ENCODE results near the gene AADAT. TPM values are rescaled to one million over a fixed set of nuclear protein-coding genes. Genes with fewer than 3 reads are reported as not detected.

Gene AADAT
- total RNA-seq, 1 experiment from 2014 or later = 6.4 TPM

DNA sequence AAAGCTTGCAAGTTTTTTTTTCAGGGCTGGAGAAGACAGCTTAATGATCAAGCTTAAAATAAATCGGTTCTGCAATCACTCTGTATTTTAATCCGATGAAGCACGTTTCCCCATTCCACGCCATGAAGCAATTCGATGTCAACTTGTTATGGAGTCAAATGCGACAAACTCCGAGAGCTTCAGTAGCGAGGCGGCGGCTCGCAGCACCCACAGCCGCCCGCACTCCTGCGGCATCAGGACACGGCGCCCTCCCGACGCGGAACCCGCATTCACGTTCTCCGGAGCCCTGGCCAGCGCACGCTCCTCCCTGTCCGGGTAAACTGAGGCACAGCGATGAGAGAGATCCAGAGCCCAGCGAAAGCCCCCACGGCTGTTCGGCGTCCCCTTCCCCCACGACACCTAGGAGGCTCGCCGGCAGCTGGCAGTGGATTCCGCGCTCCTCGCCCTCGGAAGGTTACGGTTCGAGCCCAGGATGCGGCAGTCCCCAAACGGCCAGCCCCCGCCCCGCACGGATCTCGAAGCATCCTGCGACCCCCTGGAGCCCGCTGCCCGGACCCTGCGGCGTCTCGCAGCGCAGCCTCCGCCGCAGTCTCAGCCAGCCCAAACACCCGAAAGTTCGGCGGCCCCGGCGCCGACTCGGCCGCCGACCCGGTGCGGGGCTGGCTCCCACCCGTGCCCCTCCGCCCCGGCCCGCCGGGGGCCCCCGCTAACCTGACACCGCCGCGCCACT is 64.1 kb downstream of the AADAT start:
- CTCF ChIA-PET = interaction anchor here (0.5 to 2.0 kb wide), 5 partner anchors 10 to 455 kb away, joined by 3 to 14 read pairs (median 3); no protein-coding TSS in a partner anchor
- intact Hi-C loops (cut with micrococcal nuclease) = loop anchor here (1.0 to 5.0 kb wide), 3 partner anchors 213 to 412 kb away; partner anchors contain the start of gene CLCN3
- TF ChIP-seq, protein P1, sequence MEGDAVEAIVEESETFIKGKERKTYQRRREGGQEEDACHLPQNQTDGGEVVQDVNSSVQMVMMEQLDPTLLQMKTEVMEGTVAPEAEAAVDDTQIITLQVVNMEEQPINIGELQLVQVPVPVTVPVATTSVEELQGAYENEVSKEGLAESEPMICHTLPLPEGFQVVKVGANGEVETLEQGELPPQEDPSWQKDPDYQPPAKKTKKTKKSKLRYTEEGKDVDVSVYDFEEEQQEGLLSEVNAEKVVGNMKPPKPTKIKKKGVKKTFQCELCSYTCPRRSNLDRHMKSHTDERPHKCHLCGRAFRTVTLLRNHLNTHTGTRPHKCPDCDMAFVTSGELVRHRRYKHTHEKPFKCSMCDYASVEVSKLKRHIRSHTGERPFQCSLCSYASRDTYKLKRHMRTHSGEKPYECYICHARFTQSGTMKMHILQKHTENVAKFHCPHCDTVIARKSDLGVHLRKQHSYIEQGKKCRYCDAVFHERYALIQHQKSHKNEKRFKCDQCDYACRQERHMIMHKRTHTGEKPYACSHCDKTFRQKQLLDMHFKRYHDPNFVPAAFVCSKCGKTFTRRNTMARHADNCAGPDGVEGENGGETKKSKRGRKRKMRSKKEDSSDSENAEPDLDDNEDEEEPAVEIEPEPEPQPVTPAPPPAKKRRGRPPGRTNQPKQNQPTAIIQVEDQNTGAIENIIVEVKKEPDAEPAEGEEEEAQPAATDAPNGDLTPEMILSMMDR (IDR thresholded peaks at IDR 0.05; ENCODE audit: unreplicated experiment) = no peak
- peaks cover 12% of the 10 kb centered on the region for H3K4me1 Mint-ChIP-seq (ENCODE audit: insufficient read depth, unreplicated experiment)
- no TSS peak for BruUV-seq (replicated peaks)
- POLR2A ChIA-PET = interaction anchor here (0.6 to 2.6 kb wide), 11 partner anchors 11 to 414 kb away, joined by 3 to 15 read pairs (median 3); partner anchors contain the start of genes CLCN3 and NEK1
- no peak for DNase-seq (ENCODE audit: unreplicated experiment)
- H3K9me3 Mint-ChIP-seq (ENCODE audit: unreplicated experiment) = no peaks in the 10 kb centered on the region
- no peaks in the 10 kb centered on the region for H3K27me3 Mint-ChIP-seq (ENCODE audit: insufficient read depth, unreplicated experiment)
- peak overlapping the region; percentile 93 for H3K4me3 Mint-ChIP-seq (ENCODE audit: unreplicated experiment)
- H3K36me3 Mint-ChIP-seq (ENCODE audit: insufficient read depth, unreplicated experiment) = no peaks in the 10 kb centered on the region
- peak overlapping the region; percentile 42 for H3K27ac Mint-ChIP-seq (ENCODE audit: low read depth, unreplicated experiment)

DNA sequence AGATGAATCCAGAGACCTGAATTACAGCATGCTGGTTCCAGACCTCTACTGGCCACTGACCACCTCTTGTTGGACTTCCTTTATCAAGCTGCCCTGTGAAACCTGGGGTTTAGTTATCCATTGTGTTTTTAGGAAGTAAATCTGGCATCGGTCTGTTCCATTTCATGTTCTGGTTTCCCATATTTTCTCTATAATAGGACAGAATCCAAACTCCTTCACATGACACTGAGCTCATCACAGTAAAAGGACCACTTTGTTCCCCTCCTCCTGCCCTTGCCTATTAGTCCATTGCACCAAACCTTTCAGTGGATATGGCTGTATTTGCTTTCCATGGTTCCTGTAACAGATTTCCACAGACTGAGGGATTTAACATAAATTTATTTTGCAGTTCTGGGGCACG is 67.5 kb downstream of the AADAT start:
- no peak overlapping the region for H3K4me3 Mint-ChIP-seq (ENCODE audit: unreplicated experiment)
- peaks cover 6% of the 10 kb centered on the region for H3K4me1 Mint-ChIP-seq (ENCODE audit: insufficient read depth, unreplicated experiment)
- ChIA-PET POLR2A (interaction anchor here (1.3 kb wide), 1 partner anchor 21 kb away, joined by 3 read pairs; no protein-coding TSS in a partner anchor), CTCF (interaction anchor here (0.6 to 1.2 kb wide), 3 partner anchors 13 to 212 kb away, joined by 3 to 6 read pairs (median 5); no protein-coding TSS in a partner anchor)
- H3K27ac Mint-ChIP-seq (ENCODE audit: low read depth, unreplicated experiment) = no peak overlapping the region
- no peaks in the 10 kb centered on the region for H3K36me3 Mint-ChIP-seq (ENCODE audit: insufficient read depth, unreplicated experiment)
- no peaks in the 10 kb centered on the region for H3K9me3 Mint-ChIP-seq (ENCODE audit: unreplicated experiment)
- no peak for DNase-seq (ENCODE audit: unreplicated experiment)
- no peaks in the 10 kb centered on the region for H3K27me3 Mint-ChIP-seq (ENCODE audit: insufficient read depth, unreplicated experiment)
- no TSS peak for BruUV-seq (replicated peaks)
- intact Hi-C loops (cut with micrococcal nuclease) = no loop called here
- TF ChIP-seq, protein P1 (IDR thresholded peaks at IDR 0.05; ENCODE audit: unreplicated experiment) = no peak

DNA sequence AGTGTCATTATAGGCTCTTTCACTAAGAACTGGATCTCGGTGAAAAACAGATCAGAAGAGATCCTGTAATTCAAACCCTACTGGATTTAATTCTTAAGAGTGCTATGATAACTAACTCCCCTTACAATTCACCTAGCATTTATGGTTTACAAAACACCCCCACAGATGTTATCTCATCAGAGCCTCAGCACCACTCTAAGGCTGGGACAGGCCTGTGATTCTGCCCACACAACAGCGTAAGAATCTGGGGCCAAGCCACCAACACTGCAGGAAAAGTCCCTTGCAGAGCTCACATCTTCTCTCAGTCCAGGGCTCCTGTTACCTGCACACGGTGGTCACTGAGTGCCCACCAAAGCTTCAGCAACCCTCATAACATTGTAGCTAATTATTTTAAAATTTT is 72.5 kb downstream of the AADAT start:
- CTCF ChIA-PET = no interaction called here
- POLR2A ChIA-PET = interaction anchor here (1.2 kb wide), 1 partner anchor 405 kb away, joined by 3 read pairs; the partner anchor contains the start of gene NEK1
- no peak for DNase-seq (ENCODE audit: unreplicated experiment)

DNA sequence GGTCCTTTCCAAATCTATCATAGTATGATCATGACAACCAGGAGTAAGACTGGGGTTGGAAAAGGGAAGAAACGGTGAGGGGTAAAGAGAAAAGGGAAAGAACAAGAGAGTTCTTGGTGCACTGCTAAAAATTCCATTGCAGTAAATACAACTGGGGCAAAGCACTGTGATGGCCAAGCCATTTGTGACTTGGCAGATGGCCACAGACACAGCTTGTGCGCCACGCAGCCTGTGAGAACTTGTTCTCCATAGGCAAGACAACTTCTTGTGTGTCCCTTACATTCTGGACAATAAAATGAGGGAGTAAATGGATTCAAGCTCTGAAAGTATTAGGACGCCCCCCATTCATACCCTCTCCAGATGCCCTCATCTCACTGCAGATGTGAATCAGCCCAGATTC is 74.5 kb downstream of the AADAT start:
- H3K4me3 Mint-ChIP-seq (ENCODE audit: unreplicated experiment) = no peak overlapping the region
- ChIA-PET CTCF (interaction anchor here (1.5 kb wide), 1 partner anchor 11 kb away, joined by 3 read pairs; the partner anchor contains the start of gene MFAP3L), POLR2A (interaction anchor here (0.7 to 2.2 kb wide), 2 partner anchors 11 to 165 kb away, joined by 3 to 6 read pairs; partner anchors contain the start of gene MFAP3L)
- DNase-seq (ENCODE audit: unreplicated experiment) = no peak
- no peaks in the 10 kb centered on the region for H3K9me3 Mint-ChIP-seq (ENCODE audit: unreplicated experiment)
- H3K4me1 Mint-ChIP-seq (ENCODE audit: insufficient read depth, unreplicated experiment) = no peaks in the 10 kb centered on the region
- BruUV-seq (replicated peaks) = no TSS peak
- intact Hi-C loops (cut with micrococcal nuclease) = no loop called here
- H3K27me3 Mint-ChIP-seq (ENCODE audit: insufficient read depth, unreplicated experiment) = no peaks in the 10 kb centered on the region
- TF ChIP-seq, protein P1 (IDR thresholded peaks at IDR 0.05; ENCODE audit: unreplicated experiment) = no peak
- no peaks in the 10 kb centered on the region for H3K36me3 Mint-ChIP-seq (ENCODE audit: insufficient read depth, unreplicated experiment)
- no peak overlapping the region for H3K27ac Mint-ChIP-seq (ENCODE audit: low read depth, unreplicated experiment)

More for the DNA sequence above, 72.5 kb downstream of the AADAT start:
- no TSS peak for BruUV-seq (replicated peaks)
- TF ChIP-seq, protein P1 (IDR thresholded peaks at IDR 0.05; ENCODE audit: unreplicated experiment) = no peak
- no peaks in the 10 kb centered on the region for H3K36me3 Mint-ChIP-seq (ENCODE audit: insufficient read depth, unreplicated experiment)
- H3K9me3 Mint-ChIP-seq (ENCODE audit: unreplicated experiment) = no peaks in the 10 kb centered on the region
- H3K27me3 Mint-ChIP-seq (ENCODE audit: insufficient read depth, unreplicated experiment) = no peaks in the 10 kb centered on the region
- intact Hi-C loops (cut with micrococcal nuclease) = no loop called here
- no peak overlapping the region for H3K4me3 Mint-ChIP-seq (ENCODE audit: unreplicated experiment)
- H3K27ac Mint-ChIP-seq (ENCODE audit: low read depth, unreplicated experiment) = no peak overlapping the region
- no peaks in the 10 kb centered on the region for H3K4me1 Mint-ChIP-seq (ENCODE audit: insufficient read depth, unreplicated experiment)

All from MCF 10A (cell line).